ENCODE data around the gene NPIPB2. TPM values are rescaled to one million over a fixed set of nuclear protein-coding genes. Genes with fewer than 3 reads are reported as not detected.

The NPIPB2 gene
- total RNA-seq, 1 experiment from 2014 or later: 12.5 TPM

DNA sequence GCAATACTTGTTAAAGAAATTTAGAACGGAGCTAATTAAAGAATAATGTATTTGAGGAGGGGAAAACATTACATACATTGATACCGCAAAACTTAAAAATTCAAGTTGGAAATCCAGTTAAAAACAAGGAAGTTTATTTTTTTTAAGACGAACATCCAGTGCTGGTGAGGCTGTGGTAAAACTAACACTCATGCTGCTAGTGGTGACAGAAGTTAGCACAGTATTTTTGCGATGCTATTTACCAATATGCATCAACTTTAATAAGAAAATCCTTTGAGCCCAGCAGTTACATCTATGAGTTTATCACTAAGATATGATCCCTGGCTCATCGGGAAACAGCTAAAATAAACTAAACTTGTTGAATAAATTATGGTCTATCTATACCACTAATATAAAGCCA, 57.8 kb downstream of the NPIPB2 start:
- Histone ChIP-seq H3K56ac (ENCODE audit: insufficient read length, low read depth, low read length) (no peak overlapping the region), H4K91ac (ENCODE audit: insufficient read length, low read depth, low read length) (no peak overlapping the region), H2BK15ac (ENCODE audit: low read depth, low read length) (no peak overlapping the region), H4K20me1 (ENCODE audit: control insufficient read depth, insufficient read depth, insufficient read length) (no peaks in the 10 kb centered on the region), H3K4ac (ENCODE audit: low read depth, low read length) (no peak overlapping the region), H2BK20ac (ENCODE audit: low read depth, low read length, poor library complexity, severe bottlenecking) (no peak overlapping the region), H3K18ac (ENCODE audit: insufficient read length, low read depth, low read length) (no peak overlapping the region), H3K79me2 (ENCODE audit: insufficient read depth, low read length) (no peaks in the 10 kb centered on the region), H4K5ac (ENCODE audit: insufficient read length, low read depth, low read length) (no peak overlapping the region), H3K27me3 (ENCODE audit: insufficient read depth, low read length) (no peaks in the 10 kb centered on the region), H3T11ph (ENCODE audit: low read length) (no peak overlapping the region), H3K14ac (ENCODE audit: insufficient read depth, low read length) (no peak overlapping the region), H2AFZ (ENCODE audit: low read length) (no peak overlapping the region), H3K9me3 (ENCODE audit: control insufficient read depth, low read depth, low read length) (no peaks in the 10 kb centered on the region), H3K79me1 (ENCODE audit: insufficient read depth, low read depth, low read length, poor library complexity, severe bottlenecking) (no peaks in the 10 kb centered on the region), H3K23ac (ENCODE audit: insufficient read length, low read depth, low read length) (no peak overlapping the region), H2BK12ac (ENCODE audit: insufficient read length, low read depth, low read length) (no peak overlapping the region), H2BK120ac (ENCODE audit: low read depth, low read length, poor library complexity, severe bottlenecking) (no peak overlapping the region), H2AK5ac (ENCODE audit: insufficient read length, low read length) (no peak overlapping the region), H3K4me1 (ENCODE audit: insufficient read depth, low read length) (no peaks in the 10 kb centered on the region), H3K9ac (ENCODE audit: extremely low read depth, insufficient read length, low read length) (no peak overlapping the region), H4K8ac (replicated peaks; ENCODE audit: insufficient read length, low read depth, low read length) (no peak overlapping the region), H3K23me2 (ENCODE audit: insufficient read length, low read depth, low read length, poor library complexity, severe bottlenecking) (no peaks in the 10 kb centered on the region), H2BK5ac (ENCODE audit: insufficient read length, low read length) (no peak overlapping the region), H3K4me2 (ENCODE audit: insufficient read depth, insufficient read length, low read length) (no peak overlapping the region), H3K27ac (ENCODE audit: insufficient read length, low read depth, low read length) (no peak overlapping the region)
- H3K36me3 Mint-ChIP-seq (ENCODE audit: insufficient read depth in 1 of 3, low read depth in 3 of 3): peaks cover 32 to 87% (median 70%) of the 10 kb centered on the region in 3 experiments; a peak in 6 of 7 replicates
- no peaks in the 10 kb centered on the region for H3K27me3 Mint-ChIP-seq (ENCODE audit: low read depth)
- DNase-seq: no peak
- H3K4me3 Mint-ChIP-seq: no peak overlapping the region
- H3K27ac Mint-ChIP-seq: no peak overlapping the region
- no peaks in the 10 kb centered on the region for H3K9me3 Mint-ChIP-seq
- WGBS (ENCODE audit: extremely low coverage, insufficient read length, low lambda C conversion rate): no CpG with 5 or more reads among the region's 5 CpGs
- no peak for TF ChIP-seq CTCF (conservative IDR thresholded peaks at IDR 0.05)
- no peaks in the 10 kb centered on the region for H3K4me1 Mint-ChIP-seq
